Smooth muscle cell (in vitro differentiated cells): ENCODE data around the gene SYT6. TPM values are rescaled to one million over a fixed set of nuclear protein-coding genes. Genes with fewer than 3 reads are reported as not detected.

Experiments used
- DNase-seq: peaks from one replicate; lab custom pipeline; 2025; ENCODE audit not compliant: unreplicated experiment; lab: John Stamatoyannopoulos, UW
- H2AFZ ChIP-seq: fragments of 200-600 bp; sonication (generic); 2 replicates; pipeline ENCODE4 v1.6.0; 2016; ENCODE audit warnings: antibody characterized with exemption, low read depth, mild to moderate bottlenecking
- H3F3A ChIP-seq: fragments of 200-600 bp; sonication (generic); 2 replicates; pipeline ENCODE4 v1.6.0; 2017; ENCODE audit warnings: antibody characterized with exemption, low read depth
- H3K27ac ChIP-seq: fragments of 200-600 bp; sonication (generic); 2 replicates; pipeline ENCODE4 v1.5.1; 2016; ENCODE audit warnings: low read depth, mild to moderate bottlenecking
- H3K27me3 ChIP-seq: fragments of 200-600 bp; sonication (generic); 2 replicates; pipeline ENCODE4 v1.6.1; 2016; ENCODE audit warnings: low read depth, mild to moderate bottlenecking
- H3K36me3 ChIP-seq: fragments of 200-600 bp; sonication (generic); 2 replicates; pipeline ENCODE4 v1.5.1; 2016; ENCODE audit warnings: low read depth
- H3K4me1 ChIP-seq: fragments of 200-600 bp; sonication (generic); 2 replicates; pipeline ENCODE4 v1.5.1; 2016; ENCODE audit warnings: low read depth
- H3K4me2 ChIP-seq: fragments of 200-600 bp; sonication (generic); 2 replicates; pipeline ENCODE4 v1.6.0; 2016; ENCODE audit warnings: mild to moderate bottlenecking
- H3K4me3 ChIP-seq: fragments of 200-600 bp; sonication (generic); 2 replicates; pipeline ENCODE4 v1.5.1; 2016; ENCODE audit warnings: mild to moderate bottlenecking
- H3K79me2 ChIP-seq: fragments of 200-600 bp; sonication (generic); 2 replicates; pipeline ENCODE4 v1.6.0; 2016; ENCODE audit warnings: low read depth, mild to moderate bottlenecking
- H3K9ac ChIP-seq: fragments of 200-600 bp; sonication (generic); 2 replicates; pipeline ENCODE4 v1.6.0; 2016; ENCODE audit warnings: low read depth
- H3K9me3 ChIP-seq: fragments of 200-600 bp; sonication (generic); replicated peaks from 2 replicates; pipeline ENCODE4 v1.5.1; 2016; ENCODE audit warnings: low read depth
- H4K20me1 ChIP-seq: fragments of 200-600 bp; sonication (generic); 2 replicates; pipeline ENCODE4 v1.6.0; 2016; ENCODE audit warnings: low read depth
- CTCF ChIP-seq: fragments of 200-600 bp; sonication (generic); IDR thresholded peaks from 2 replicates; pipeline ENCODE4 v1.5.1; 2017; ENCODE audit warnings: borderline replicate concordance, mild to moderate bottlenecking, antibody characterized with exemption; ENCODE audit not compliant: insufficient read depth, poor library complexity, severe bottlenecking
- WGBS: methylation state at CpG from one replicate; pipeline ENCODE4 v1.1.7; 2016; ENCODE audit warnings: low lambda C conversion rate; 5-methylcytosine and 5-hydroxymethylcytosine counted together
- polyA plus RNA-seq: library from polyadenylated mRNA; unstranded; fragments of >200 nt; fragmentation: Nextera tagmentation; extraction: Ambion mirVana; gene quantifications from 2 replicates; pipeline ENCODE4 v1.2.1, GENCODE V29; 2016
- total RNA-seq: library from RNA; depleted of rRNA; stranded (reverse); fragments of >200 nt; gene quantifications from 2 replicates; pipeline ENCODE4 v1.2.3, GENCODE V29; 2014

SYT6 gene
- total and polyA plus RNA-seq, 2 experiments from 2014 or later: not detected

GRCh38 chr1:114189398-114189797 lies 35.7 kb upstream of the SYT6 start:
- no peak overlapping the region for H3K4me3 ChIP-seq
- H2AFZ ChIP-seq: no peak overlapping the region
- no peak for DNase-seq
- no peak overlapping the region for H3K9ac ChIP-seq
- no peak for TF ChIP-seq CTCF
- no peaks in the 10 kb centered on the region for H3K4me1 ChIP-seq
- no peaks in the 10 kb centered on the region for H3K36me3 ChIP-seq
- peaks cover 2% of the 10 kb centered on the region for H3K27me3 ChIP-seq
- no peaks in the 10 kb centered on the region for H3F3A ChIP-seq
- no peak overlapping the region for H3K27ac ChIP-seq
- H4K20me1 ChIP-seq: no peaks in the 10 kb centered on the region
- H3K79me2 ChIP-seq: no peaks in the 10 kb centered on the region
- WGBS: 67% methylated on average over 3 of the region's 3 CpGs
- no peak overlapping the region for H3K4me2 ChIP-seq
- no peaks in the 10 kb centered on the region for H3K9me3 ChIP-seq

GRCh38 chr1:114181356-114181755 lies 27.7 kb upstream of the SYT6 start:
- TF ChIP-seq CTCF: no peak

GRCh38 chr1:114180742-114181141 lies 27.1 kb upstream of the SYT6 start:
- H3K9me3 ChIP-seq: no peaks in the 10 kb centered on the region
- no peak for TF ChIP-seq CTCF
- H2AFZ ChIP-seq: no peak overlapping the region
- H3K4me3 ChIP-seq: no peak overlapping the region
- H3K4me2 ChIP-seq: no peak overlapping the region
- DNase-seq: no peak
- H3K4me1 ChIP-seq: no peaks in the 10 kb centered on the region
- no peaks in the 10 kb centered on the region for H3K27me3 ChIP-seq
- WGBS: 97% methylated on average over 5 of the region's 5 CpGs
- no peaks in the 10 kb centered on the region for H3F3A ChIP-seq
- no peaks in the 10 kb centered on the region for H4K20me1 ChIP-seq
- H3K36me3 ChIP-seq: no peaks in the 10 kb centered on the region
- no peak overlapping the region for H3K9ac ChIP-seq
- no peak overlapping the region for H3K27ac ChIP-seq
- no peaks in the 10 kb centered on the region for H3K79me2 ChIP-seq

More at GRCh38 chr1:114181356-114181755, 27.7 kb upstream of the SYT6 start:
- no peak for DNase-seq
- H3F3A ChIP-seq: no peaks in the 10 kb centered on the region
- H3K4me1 ChIP-seq: no peaks in the 10 kb centered on the region
- no peaks in the 10 kb centered on the region for H3K79me2 ChIP-seq
- no peak overlapping the region for H2AFZ ChIP-seq
- no peak overlapping the region for H3K27ac ChIP-seq
- no peaks in the 10 kb centered on the region for H3K9me3 ChIP-seq
- no peak overlapping the region for H3K4me3 ChIP-seq
- WGBS: 87% methylated on average over 4 of the region's 4 CpGs
- H3K36me3 ChIP-seq: no peaks in the 10 kb centered on the region
- H3K27me3 ChIP-seq: no peaks in the 10 kb centered on the region
- H4K20me1 ChIP-seq: no peaks in the 10 kb centered on the region
- no peak overlapping the region for H3K9ac ChIP-seq
- no peak overlapping the region for H3K4me2 ChIP-seq

- no peak overlapping the region for H3K27ac ChIP-seq
- H3K9ac ChIP-seq: no peak overlapping the region
- no peaks in the 10 kb centered on the region for H3K4me1 ChIP-seq
- no peaks in the 10 kb centered on the region for H3K36me3 ChIP-seq
- no peaks in the 10 kb centered on the region for H3K79me2 ChIP-seq
- no peaks in the 10 kb centered on the region for H3F3A ChIP-seq
- H3K4me2 ChIP-seq: no peak overlapping the region
- H3K9me3 ChIP-seq: no peaks in the 10 kb centered on the region
- no peak for DNase-seq
- 81% methylated on average over 2 of the region's 2 CpGs for WGBS
- no peak for TF ChIP-seq CTCF
- H4K20me1 ChIP-seq: no peaks in the 10 kb centered on the region
- H2AFZ ChIP-seq: no peak overlapping the region
- no peak overlapping the region for H3K4me3 ChIP-seq
- no peaks in the 10 kb centered on the region for H3K27me3 ChIP-seq
Measured at GRCh38 chr1:114178936-114179335, 25.3 kb upstream of the SYT6 start.
